Caco-2 (cell line): ENCODE results near the gene C3orf20. TPM values are rescaled to one million over a fixed set of nuclear protein-coding genes. Genes with fewer than 3 reads are reported as not detected.

Source experiments
- BruUV-seq: library from RNA; stranded (reverse); fragments of 400-500 nt; replicated peaks from 2 replicates; lab custom pipeline; 2021; lab: Mats Ljungman, UMichigan
- CTCF ChIA-PET: fragments of 300-600 bp; sonication (Branson Sonifier 250); formaldehyde crosslinking; loops from one replicate; lab custom pipeline; 2022; ENCODE audit warnings: antibody characterized with exemption; lab: Charles Lee
- POLR2A ChIA-PET: fragments of 300-600 bp; sonication (Branson Sonifier 250); formaldehyde crosslinking; loops from one replicate; lab custom pipeline; 2022; ENCODE audit warnings: antibody characterized with exemption; lab: Charles Lee
- DNase-seq, 2 experiments: peaks; one replicate each; pipeline versions ENCODE4 v3.0.0 to v3.0.0-alpha.2; 2020 to 2022
- H3K27me3 ChIP-seq: replicated peaks from 2 replicates; pipeline ENCODE4 v1.6.0; 2011; ENCODE audit warnings: low read length; ENCODE audit not compliant: control insufficient read depth, insufficient read depth
- H3K36me3 ChIP-seq: 2 replicates; pipeline ENCODE4 v1.5.1; 2011; ENCODE audit warnings: low read length; ENCODE audit not compliant: control insufficient read depth, insufficient read depth
- H3K4me1 ChIP-seq: fragments of 250-450 bp; sonication (Bioruptor Pico); 2 replicates; pipeline ENCODE4 v1.5.1; 2020; ENCODE audit warnings: mild to moderate bottlenecking
- H3K4me3 ChIP-seq: 2 replicates; pipeline ENCODE4 v1.5.1; 2011; ENCODE audit warnings: low read depth, mild to moderate bottlenecking, control low read depth, low read length
- H3K9me3 ChIP-seq: fragments of 250-450 bp; sonication (Bioruptor Pico); 2 replicates; pipeline ENCODE4 v1.5.1; 2020; ENCODE audit warnings: mild to moderate bottlenecking, moderate library complexity
- H3K27ac Mint-ChIP-seq: one replicate; pipeline ENCODE4 v1.8.0; 2022; ENCODE audit warnings: mixed read lengths; ENCODE audit not compliant: unreplicated experiment
- H3K27me3 Mint-ChIP-seq: one replicate; pipeline ENCODE4 v1.8.0; 2022; ENCODE audit warnings: mixed read lengths; ENCODE audit not compliant: insufficient read depth, unreplicated experiment
- H3K36me3 Mint-ChIP-seq: one replicate; pipeline ENCODE4 v1.8.0; 2022; ENCODE audit warnings: mild to moderate bottlenecking, mixed read lengths; ENCODE audit not compliant: insufficient read depth, unreplicated experiment
- H3K4me1 Mint-ChIP-seq: one replicate; pipeline ENCODE4 v1.8.0; 2022; ENCODE audit warnings: low read depth, mixed read lengths; ENCODE audit not compliant: unreplicated experiment
- H3K4me3 Mint-ChIP-seq: one replicate; pipeline ENCODE4 v1.8.0; 2022; ENCODE audit warnings: mild to moderate bottlenecking, moderate library complexity, mixed read lengths; ENCODE audit not compliant: unreplicated experiment
- H3K9me3 Mint-ChIP-seq: one replicate; pipeline ENCODE4 v1.8.0; 2022; ENCODE audit warnings: mixed read lengths; ENCODE audit not compliant: unreplicated experiment
- intact Hi-C: fragments of 100-400 bp; cut with micrococcal nuclease; formaldehyde crosslinking; loops from one replicate; pipeline ENCODE4 v1.10.0; 2022; ENCODE audit not compliant: unreplicated experiment
- total RNA-seq: library from RNA; stranded (reverse); gene quantifications from 2 replicates; pipeline ENCODE4 v1.2.3, GENCODE V29; 2022
- TF ChIP-seq, protein P1 (sequence below), 2 experiments: fragments of 200-600 bp in 1 of 2; IDR thresholded peaks; 1 replicate in 1 of 2; 2 replicates in 1 of 2; pipeline versions ENCODE4 v1.5.1 to v1.8.0; 2011 to 2022; ENCODE audit warnings: antibody characterized with exemption in 1 of 2, control low read depth in 1 of 2, inconsistent platforms in 1 of 2, low read depth in 1 of 2, low read length in 1 of 2, mild to moderate bottlenecking in 1 of 2, moderate library complexity in 1 of 2; ENCODE audit not compliant: insufficient read depth in 1 of 2, severe bottlenecking in 1 of 2, unreplicated experiment in 1 of 2

C3orf20 gene
- total RNA-seq, 1 experiment from 2014 or later, result 0.09 TPM

DNA sequence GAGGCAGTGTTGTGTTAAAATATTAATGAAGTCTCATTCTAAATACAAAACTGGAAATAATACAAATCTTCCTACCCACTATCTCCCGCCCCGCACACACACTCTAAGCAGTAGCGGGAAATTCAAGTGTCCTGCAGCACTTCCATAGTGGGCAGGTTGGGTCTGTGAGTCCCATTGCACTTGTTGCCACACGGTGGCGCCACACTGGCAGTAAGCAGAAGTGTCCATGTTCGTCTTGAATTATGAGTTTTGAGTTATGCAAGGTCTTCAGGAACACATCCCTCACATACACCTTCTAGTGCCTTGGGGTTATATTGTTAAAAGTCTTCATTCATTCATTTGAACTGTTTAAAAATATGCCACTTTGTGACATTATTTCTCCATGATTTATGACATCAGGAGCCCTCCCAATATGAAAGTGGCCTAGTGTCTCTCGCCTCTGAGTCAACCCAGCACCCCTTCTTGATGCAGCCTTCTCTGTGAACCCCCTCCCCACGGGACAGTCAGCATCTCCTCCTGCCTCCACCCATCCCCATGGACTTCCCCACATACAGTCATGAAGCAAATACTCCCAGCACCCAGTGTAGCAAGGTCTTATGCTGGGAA lies 41.0 kb upstream of the C3orf20 start:
- no peaks in the 10 kb centered on the region for H3K27me3 Mint-ChIP-seq
- CTCF ChIA-PET, result no interaction called here

GRCh38 chr3:14634763-14635400 lies 40.1 kb upstream of the C3orf20 start:
- POLR2A ChIA-PET, result no interaction called here
- intact Hi-C loops, result loop anchor here (1.0 to 5.0 kb wide), 2 partner anchors 146 to 287 kb away; no protein-coding TSS in a partner anchor
- CTCF ChIA-PET, result no interaction called here
- H3K9me3 Mint-ChIP-seq, result no peaks in the 10 kb centered on the region
- no peak for DNase-seq
- no peaks in the 10 kb centered on the region for H3K9me3 ChIP-seq
- no peaks in the 10 kb centered on the region for H3K27me3 Mint-ChIP-seq
- TF ChIP-seq, protein P1, sequence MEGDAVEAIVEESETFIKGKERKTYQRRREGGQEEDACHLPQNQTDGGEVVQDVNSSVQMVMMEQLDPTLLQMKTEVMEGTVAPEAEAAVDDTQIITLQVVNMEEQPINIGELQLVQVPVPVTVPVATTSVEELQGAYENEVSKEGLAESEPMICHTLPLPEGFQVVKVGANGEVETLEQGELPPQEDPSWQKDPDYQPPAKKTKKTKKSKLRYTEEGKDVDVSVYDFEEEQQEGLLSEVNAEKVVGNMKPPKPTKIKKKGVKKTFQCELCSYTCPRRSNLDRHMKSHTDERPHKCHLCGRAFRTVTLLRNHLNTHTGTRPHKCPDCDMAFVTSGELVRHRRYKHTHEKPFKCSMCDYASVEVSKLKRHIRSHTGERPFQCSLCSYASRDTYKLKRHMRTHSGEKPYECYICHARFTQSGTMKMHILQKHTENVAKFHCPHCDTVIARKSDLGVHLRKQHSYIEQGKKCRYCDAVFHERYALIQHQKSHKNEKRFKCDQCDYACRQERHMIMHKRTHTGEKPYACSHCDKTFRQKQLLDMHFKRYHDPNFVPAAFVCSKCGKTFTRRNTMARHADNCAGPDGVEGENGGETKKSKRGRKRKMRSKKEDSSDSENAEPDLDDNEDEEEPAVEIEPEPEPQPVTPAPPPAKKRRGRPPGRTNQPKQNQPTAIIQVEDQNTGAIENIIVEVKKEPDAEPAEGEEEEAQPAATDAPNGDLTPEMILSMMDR (IDR thresholded peaks at IDR 0.05; ENCODE audit: insufficient read depth in 1 of 2, low read depth in 1 of 2, low read length in 1 of 2, severe bottlenecking in 1 of 2, unreplicated experiment in 1 of 2), result no peak
- H3K4me1 ChIP-seq, result no peaks in the 10 kb centered on the region
- no peak overlapping the region for H3K27ac Mint-ChIP-seq
- no peaks in the 10 kb centered on the region for H3K27me3 ChIP-seq
- BruUV-seq, result no TSS peak
- H3K36me3 ChIP-seq, result no peaks in the 10 kb centered on the region
- H3K36me3 Mint-ChIP-seq, result no peaks in the 10 kb centered on the region
- H3K4me1 Mint-ChIP-seq, result no peaks in the 10 kb centered on the region
- no peak overlapping the region for H3K4me3 Mint-ChIP-seq
- H3K4me3 ChIP-seq, result no peak overlapping the region

More for the DNA sequence above, 41.0 kb upstream of the C3orf20 start:
- no peaks in the 10 kb centered on the region for H3K4me1 Mint-ChIP-seq
- POLR2A ChIA-PET, result no interaction called here
- H3K27ac Mint-ChIP-seq, result no peak overlapping the region
- BruUV-seq, result no TSS peak
- peak; percentile 56 to 68 for DNase-seq
- no peaks in the 10 kb centered on the region for H3K36me3 ChIP-seq
- no peaks in the 10 kb centered on the region for H3K9me3 ChIP-seq
- H3K36me3 Mint-ChIP-seq, result no peaks in the 10 kb centered on the region
- TF ChIP-seq, protein P1 (IDR thresholded peaks at IDR 0.05; ENCODE audit: insufficient read depth in 1 of 2, low read depth in 1 of 2, low read length in 1 of 2, severe bottlenecking in 1 of 2, unreplicated experiment in 1 of 2), result peak; percentile 62 to 77
- H3K4me3 ChIP-seq, result no peak overlapping the region
- no peaks in the 10 kb centered on the region for H3K4me1 ChIP-seq
- no peaks in the 10 kb centered on the region for H3K27me3 ChIP-seq
- no peaks in the 10 kb centered on the region for H3K9me3 Mint-ChIP-seq
- intact Hi-C loops, result loop anchor here (1.0 to 5.0 kb wide), 2 partner anchors 147 to 288 kb away; no protein-coding TSS in a partner anchor
- no peak overlapping the region for H3K4me3 Mint-ChIP-seq

DNA sequence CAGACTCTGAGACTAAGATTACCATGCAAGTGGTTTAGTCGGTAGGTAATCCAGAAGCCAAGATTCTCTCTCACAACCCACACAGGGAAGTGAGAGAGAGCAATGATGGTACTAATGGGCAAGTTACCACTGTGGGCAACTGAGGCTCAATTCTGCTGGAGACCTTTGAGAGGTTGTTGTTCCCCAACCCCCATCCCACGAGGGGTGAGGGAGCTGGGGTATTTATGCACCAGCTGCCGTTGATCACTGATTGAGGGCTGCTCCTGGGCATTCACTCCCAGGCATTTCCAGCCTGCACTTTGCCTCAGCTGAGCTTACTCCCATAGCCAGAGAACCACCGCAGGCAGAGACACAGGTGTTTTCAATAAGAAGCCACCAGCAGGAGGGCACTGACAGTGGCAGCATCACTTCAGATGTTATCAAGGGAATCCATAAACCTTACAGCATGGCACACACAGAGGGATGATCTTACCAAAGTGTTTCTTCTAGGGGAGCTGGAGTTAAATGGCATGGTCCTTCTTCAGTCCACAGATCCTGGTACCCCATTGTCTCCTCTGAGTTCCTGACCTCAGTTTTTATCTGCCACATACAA lies 38.3 kb upstream of the C3orf20 start:
- intact Hi-C loops, result no loop called here
- H3K4me1 ChIP-seq, result no peaks in the 10 kb centered on the region
- Mint-ChIP-seq H3K27ac (no peak overlapping the region), H3K4me3 (no peak overlapping the region), H3K9me3 (no peaks in the 10 kb centered on the region), H3K27me3 (no peaks in the 10 kb centered on the region), H3K36me3 (no peaks in the 10 kb centered on the region), H3K4me1 (no peaks in the 10 kb centered on the region)
- POLR2A ChIA-PET, result no interaction called here
- no peak overlapping the region for H3K4me3 ChIP-seq
- DNase-seq, result no peak
- no TSS peak for BruUV-seq
- CTCF ChIA-PET, result no interaction called here
- no peaks in the 10 kb centered on the region for H3K36me3 ChIP-seq
- TF ChIP-seq, protein P1 (IDR thresholded peaks at IDR 0.05; ENCODE audit: insufficient read depth in 1 of 2, low read depth in 1 of 2, low read length in 1 of 2, severe bottlenecking in 1 of 2, unreplicated experiment in 1 of 2), result no peak
- no peaks in the 10 kb centered on the region for H3K27me3 ChIP-seq
- no peaks in the 10 kb centered on the region for H3K9me3 ChIP-seq
